Psoas muscle (tissue), 8 donors: ENCODE measurements around the gene SLC39A2. TPM values are rescaled to one million over a fixed set of nuclear protein-coding genes. Genes with fewer than 3 reads are reported as not detected.

Source experiments
- ATAC-seq, 4 donors: fragments of 200-7000 bp; cut with Tn5 transposase; one replicate each; pipeline ENCODE4 v1.9.1; 2020; ENCODE audit warnings: moderate library complexity in 3 of 4, mild to moderate bottlenecking in 2 of 4
- DNase-seq, 2 donors: peaks; one replicate each; pipeline ENCODE4 v3.0.0-alpha.2; 2020
- H3K27ac ChIP-seq: fragments of 200-600 bp; one replicate; pipeline ENCODE4 v1.8.0; 2022
- H3K27me3 ChIP-seq, 3 donors: fragments of 200-600 bp in 1 of 3; one replicate each; pipeline versions ENCODE4 v1.6.1 to v1.8.0; 2013 to 2022; ENCODE audit warnings: low read length in 2 of 3, mild to moderate bottlenecking in 2 of 3, moderate library complexity in 1 of 3; ENCODE audit not compliant: insufficient read depth in 3 of 3
- H3K36me3 ChIP-seq, 2 donors: fragments of 200-600 bp in 1 of 2; one replicate each; pipeline versions ENCODE4 v1.6.1 to v1.8.0; 2013 to 2022; ENCODE audit warnings: low read depth in 1 of 2, mild to moderate bottlenecking in 1 of 2, moderate library complexity in 1 of 2; ENCODE audit not compliant: insufficient read depth in 1 of 2
- H3K4me1 ChIP-seq: fragments of 200-600 bp; one replicate; pipeline ENCODE4 v1.8.0; 2022
- H3K4me3 ChIP-seq: fragments of 200-600 bp; one replicate; pipeline ENCODE4 v1.8.0; 2022; ENCODE audit warnings: mild to moderate bottlenecking
- H3K9me3 ChIP-seq: fragments of 200-600 bp; one replicate; pipeline ENCODE4 v1.8.0; 2022
- CTCF ChIP-seq: fragments of 200-600 bp; IDR thresholded peaks from one replicate; pipeline ENCODE4 v1.8.0; 2022; ENCODE audit warnings: antibody characterized with exemption
- WGBS, 3 donors: extraction: QIAGEN DNeasy Blood & Tissue Kit; methylation state at CpG; one replicate each; pipeline versions ENCODE4 v1.1.6 to v1.1.7; 2013; 5-methylcytosine and 5-hydroxymethylcytosine counted together
- intact Hi-C, 2 donors: fragments of 100-400 bp; cut with DNase I; formaldehyde crosslinking; loops; one replicate each; pipeline versions ENCODE4 v1.11.0 to v1.14.2; 2022
- polyA plus RNA-seq, 3 donors: library from polyadenylated mRNA; stranded (reverse); fragments of 200-250 nt; gene quantifications; one replicate each; pipeline ENCODE4 v1.2.3, GENCODE V29; 2013
- total RNA-seq, 4 donors: library from RNA; stranded (reverse); fragmentation: NEBNext Ultra II Directional in 2 of 4; extraction: Animal tissue kit (Norgen Biotek cat#: 25700) in 2 of 4; gene quantifications; one replicate each; pipeline versions ENCODE4 v1.2.1 to v1.2.4, GENCODE V29; 2021 to 2023
- donor health status: healthy with polysubstance abuse.
- donor health status: DM: no; HTN: no; CAD: no; lungs with moderate emphysema.
- donor health status: Bipolar disorder and iron deficiency.
- donor health status: healthy.
- donor health status: DM: yes; HTN: yes; CAD: no.
- donor health status: DM: no; HTN: no; CAD: no.
- donor health status: DM: no; HTN: no; CAD: no.
- donor health status: DM: yes; HTN: yes; CAD: no.

The SLC39A2 gene
- total and polyA plus RNA-seq, 7 donors: 0.04 TPM; not detected in 6

GRCh38 chr14:21020977-21021545, 22.0 kb downstream of the SLC39A2 start:
- WGBS, 3 donors: 67 to 89% (median 75%) methylated on average over 5 of the region's 5 CpGs
- peaks cover 2 to 67% of the 10 kb centered on the region in 2 donors for H3K36me3 ChIP-seq
- no peak for TF ChIP-seq CTCF
- H3K9me3 ChIP-seq: no peaks in the 10 kb centered on the region
- H3K27ac ChIP-seq: peak overlapping the region; percentile 98
- H3K4me3 ChIP-seq: peak overlapping the region; percentile 98
- DNase-seq: no peak
- intact Hi-C loops: no loop called here
- no peaks in the 10 kb centered on the region for H3K27me3 ChIP-seq
- no peak for ATAC-seq
- H3K4me1 ChIP-seq: peaks cover 75% of the 10 kb centered on the region

- ATAC-seq: no peak
- Histone ChIP-seq H3K9me3 (no peaks in the 10 kb centered on the region), H3K27me3 (no peaks in the 10 kb centered on the region), H3K27ac (peak overlapping the region; percentile 98), H3K4me1 (peaks cover 72% of the 10 kb centered on the region), H3K4me3 (peak overlapping the region; percentile 98), H3K36me3 (peaks cover 2 to 51% of the 10 kb centered on the region in 2 donors)
- WGBS, 3 donors: 20 to 49% (median 21%) methylated on average over 5 of the region's 5 CpGs
- DNase-seq: no peak
- intact Hi-C loops: no loop called here
- TF ChIP-seq CTCF: no peak
Measured at GRCh38 chr14:21022686-21023085, 23.6 kb downstream of the SLC39A2 start.

GRCh38 chr14:21023174-21023573, 24.1 kb downstream of the SLC39A2 start:
- no peak for ATAC-seq
- WGBS, 3 donors: 6 to 12% (median 11%) methylated on average over 7 of the region's 7 CpGs
- Histone ChIP-seq H3K4me3 (peak overlapping the region; percentile 98), H3K4me1 (peaks cover 68% of the 10 kb centered on the region), H3K9me3 (no peaks in the 10 kb centered on the region), H3K27ac (peak overlapping the region; percentile 98), H3K36me3 (peaks cover 2 to 46% of the 10 kb centered on the region in 2 donors), H3K27me3 (no peaks in the 10 kb centered on the region)
- DNase-seq: peak in 1 of 2 donors; percentile 69
- TF ChIP-seq CTCF: no peak
- intact Hi-C loops: no loop called here

- Histone ChIP-seq H3K27me3 (no peaks in the 10 kb centered on the region), H3K4me1 (peaks cover 59% of the 10 kb centered on the region), H3K4me3 (peak overlapping the region; percentile 98), H3K27ac (peak overlapping the region; percentile 98), H3K36me3 (peaks cover 2 to 38% of the 10 kb centered on the region in 2 donors), H3K9me3 (no peaks in the 10 kb centered on the region)
- no peak for TF ChIP-seq CTCF
- ATAC-seq: peak in 3 of 4 donors; percentile 1 to 27 (median 11)
- DNase-seq: peak; percentile 20 to 61
- intact Hi-C loops: no loop called here
- 7 to 11% (median 9%) methylated on average over 17 of the region's 17 CpGs for WGBS, 3 donors
Measured at GRCh38 chr14:21023817-21024584, 24.9 kb downstream of the SLC39A2 start.
